Measurements from ENCODE around the gene TBC1D22A. TPM values are rescaled to one million over a fixed set of nuclear protein-coding genes. Genes with fewer than 3 reads are reported as not detected.

TBC1D22A gene
- total and polyA plus RNA-seq, 2 experiments from 2014 or later = 9.6 to 13.3 TPM

GRCh38 chr22:47198801-47199251, 436.4 kb downstream of the TBC1D22A start (continued):
- TF ChIP-seq ZNF114 (CRISPR knock-in tag; IDR thresholded peaks at IDR 0.05) (no peak), EZH2 (IDR thresholded peaks at IDR 0.05; ENCODE audit: low read depth, unreplicated experiment) (no peak), EZH2phosphoT487 (IDR thresholded peaks at IDR 0.05; ENCODE audit: unreplicated experiment) (no peak), JUNB (IDR thresholded peaks at IDR 0.05; ENCODE audit: unreplicated experiment) (no peak), NANOG (IDR thresholded peaks at IDR 0.05; ENCODE audit: borderline replicate concordance) (no peak), POLR2AphosphoS5 (IDR thresholded peaks at IDR 0.05; ENCODE audit: low read depth) (no peak), REST (IDR thresholded peaks at IDR 0.05; ENCODE audit: unreplicated experiment) (no peak)

GRCh38 chr22:47199261-47199978, 437.0 kb downstream of the TBC1D22A start:
- no peaks in the 10 kb centered on the region for H3K4me1 Mint-ChIP-seq
- DNase-seq (ENCODE audit: low spot score) (no peak), ATAC-seq (no peak)
- H3K27ac Mint-ChIP-seq = no peak overlapping the region
- H3K36me3 Mint-ChIP-seq (ENCODE audit: low read depth) = peaks cover 34% of the 10 kb centered on the region
- Histone ChIP-seq H3K4me1 (ENCODE audit: insufficient read depth) (no peaks in the 10 kb centered on the region), H3F3A (replicated peaks; ENCODE audit: low read depth) (no peaks in the 10 kb centered on the region), H4K20me1 (replicated peaks; ENCODE audit: insufficient read depth) (no peaks in the 10 kb centered on the region), H3K4me2 (no peak overlapping the region), H3K27me3 (ENCODE audit: insufficient read depth) (no peaks in the 10 kb centered on the region), H3K4me3 (no peak overlapping the region), H2AFZ (no peak overlapping the region), H3K36me3 (ENCODE audit: insufficient read depth) (no peaks in the 10 kb centered on the region), H3K79me2 (replicated peaks; ENCODE audit: insufficient read depth) (no peaks in the 10 kb centered on the region), H3K27ac (ENCODE audit: low read depth) (no peak overlapping the region), H3K9me2 (ENCODE audit: insufficient read depth) (no peaks in the 10 kb centered on the region)
- peaks cover 84% of the 10 kb centered on the region for H3K9me3 Mint-ChIP-seq
- no peak overlapping the region for H3K4me3 Mint-ChIP-seq
- peaks cover 4% of the 10 kb centered on the region for H3K27me3 Mint-ChIP-seq (ENCODE audit: insufficient read depth, low read depth, poor library complexity)
- TF ChIP-seq ZNF331 (CRISPR knock-in tag; IDR thresholded peaks at IDR 0.05; ENCODE audit: low read depth) (no peak), ZNF462 (CRISPR knock-in tag; IDR thresholded peaks at IDR 0.05) (no peak), ETS1 (IDR thresholded peaks at IDR 0.05) (no peak), POLR2AphosphoS5 (IDR thresholded peaks at IDR 0.05; ENCODE audit: low read depth) (no peak), EZH2 (IDR thresholded peaks at IDR 0.05; ENCODE audit: low read depth, unreplicated experiment) (no peak)
